22Rv1 (cell line): Measurements from ENCODE around the gene PPP4C.

Source experiments
- H3K27ac ChIP-seq: fragments of 450-650 bp; 2 replicates; pipeline ENCODE4 v1.5.1; 2017
- ZFX ChIP-seq: fragments of 450-650 bp; IDR thresholded peaks from 2 replicates; pipeline ENCODE4 v1.6.1; 2017; ENCODE audit warnings: antibody characterized with exemption, borderline replicate concordance
- TF ChIP-seq, protein P1 (sequence below): fragments of 450-650 bp; IDR thresholded peaks from 2 replicates; pipeline ENCODE4 v1.5.1; 2017; ENCODE audit warnings: mild to moderate bottlenecking

Gene PPP4C

DNA sequence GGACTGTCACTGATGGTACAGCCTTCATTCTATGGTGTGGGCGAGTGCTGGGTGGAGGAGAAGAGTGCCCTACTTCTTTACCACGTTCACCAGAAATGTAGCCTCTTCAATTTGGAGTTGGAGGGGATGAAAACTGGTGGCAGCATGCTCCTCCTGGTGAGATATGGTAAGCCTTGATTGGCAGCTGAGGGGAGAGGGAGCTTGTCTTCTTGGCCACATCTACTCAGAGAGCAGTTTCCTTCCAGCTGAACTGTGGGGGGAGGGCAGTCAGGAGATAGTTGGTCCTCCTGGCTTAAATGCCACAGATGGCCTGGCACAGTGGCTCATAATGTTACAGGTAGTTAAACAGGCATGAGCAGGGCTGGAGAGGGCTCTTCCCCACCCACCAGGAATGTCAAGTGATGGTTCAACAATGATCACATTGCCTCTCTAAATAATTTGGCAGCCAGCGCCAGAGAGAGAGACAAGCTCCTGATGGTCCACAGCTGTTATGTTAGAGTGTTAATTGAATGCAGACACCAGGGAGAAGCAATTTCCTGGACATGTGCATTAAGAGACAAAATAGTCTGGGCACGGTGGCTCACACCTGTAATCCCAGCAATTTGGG, 56.2 kb downstream of the PPP4C start:
- TF ChIP-seq, protein P1, sequence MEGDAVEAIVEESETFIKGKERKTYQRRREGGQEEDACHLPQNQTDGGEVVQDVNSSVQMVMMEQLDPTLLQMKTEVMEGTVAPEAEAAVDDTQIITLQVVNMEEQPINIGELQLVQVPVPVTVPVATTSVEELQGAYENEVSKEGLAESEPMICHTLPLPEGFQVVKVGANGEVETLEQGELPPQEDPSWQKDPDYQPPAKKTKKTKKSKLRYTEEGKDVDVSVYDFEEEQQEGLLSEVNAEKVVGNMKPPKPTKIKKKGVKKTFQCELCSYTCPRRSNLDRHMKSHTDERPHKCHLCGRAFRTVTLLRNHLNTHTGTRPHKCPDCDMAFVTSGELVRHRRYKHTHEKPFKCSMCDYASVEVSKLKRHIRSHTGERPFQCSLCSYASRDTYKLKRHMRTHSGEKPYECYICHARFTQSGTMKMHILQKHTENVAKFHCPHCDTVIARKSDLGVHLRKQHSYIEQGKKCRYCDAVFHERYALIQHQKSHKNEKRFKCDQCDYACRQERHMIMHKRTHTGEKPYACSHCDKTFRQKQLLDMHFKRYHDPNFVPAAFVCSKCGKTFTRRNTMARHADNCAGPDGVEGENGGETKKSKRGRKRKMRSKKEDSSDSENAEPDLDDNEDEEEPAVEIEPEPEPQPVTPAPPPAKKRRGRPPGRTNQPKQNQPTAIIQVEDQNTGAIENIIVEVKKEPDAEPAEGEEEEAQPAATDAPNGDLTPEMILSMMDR: no peak
- TF ChIP-seq ZFX: no peak
- no peak overlapping the region for H3K27ac ChIP-seq

DNA sequence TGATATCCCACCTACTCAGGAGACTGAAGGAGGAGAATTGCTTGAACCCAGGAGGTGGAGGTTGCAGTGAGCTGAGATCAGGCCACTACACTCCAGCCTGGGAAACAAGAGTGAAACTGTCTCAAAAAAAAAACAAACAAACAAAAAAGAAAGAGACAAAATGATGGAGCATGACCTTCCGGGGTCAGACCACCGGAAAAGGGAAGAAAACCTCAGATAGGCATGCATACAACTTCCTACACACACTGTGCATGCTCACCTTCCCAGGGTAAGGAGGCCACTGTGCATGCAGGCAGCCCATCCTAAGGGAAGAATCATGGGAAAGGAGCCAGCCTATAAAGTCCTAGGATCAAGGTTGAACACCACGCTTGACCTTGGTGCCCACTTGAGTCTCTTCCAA, 56.8 kb downstream of the PPP4C start:
- no peak overlapping the region for H3K27ac ChIP-seq
- TF ChIP-seq ZFX: no peak
- TF ChIP-seq, protein P1: no peak
